Measurements from ENCODE around the gene DLGAP1.

- TF ChIP-seq EZH2phosphoT487 (IDR thresholded peaks at IDR 0.05; ENCODE audit: low read depth, severe bottlenecking, unreplicated experiment) = no peak
- TF ChIP-seq, protein P1, sequence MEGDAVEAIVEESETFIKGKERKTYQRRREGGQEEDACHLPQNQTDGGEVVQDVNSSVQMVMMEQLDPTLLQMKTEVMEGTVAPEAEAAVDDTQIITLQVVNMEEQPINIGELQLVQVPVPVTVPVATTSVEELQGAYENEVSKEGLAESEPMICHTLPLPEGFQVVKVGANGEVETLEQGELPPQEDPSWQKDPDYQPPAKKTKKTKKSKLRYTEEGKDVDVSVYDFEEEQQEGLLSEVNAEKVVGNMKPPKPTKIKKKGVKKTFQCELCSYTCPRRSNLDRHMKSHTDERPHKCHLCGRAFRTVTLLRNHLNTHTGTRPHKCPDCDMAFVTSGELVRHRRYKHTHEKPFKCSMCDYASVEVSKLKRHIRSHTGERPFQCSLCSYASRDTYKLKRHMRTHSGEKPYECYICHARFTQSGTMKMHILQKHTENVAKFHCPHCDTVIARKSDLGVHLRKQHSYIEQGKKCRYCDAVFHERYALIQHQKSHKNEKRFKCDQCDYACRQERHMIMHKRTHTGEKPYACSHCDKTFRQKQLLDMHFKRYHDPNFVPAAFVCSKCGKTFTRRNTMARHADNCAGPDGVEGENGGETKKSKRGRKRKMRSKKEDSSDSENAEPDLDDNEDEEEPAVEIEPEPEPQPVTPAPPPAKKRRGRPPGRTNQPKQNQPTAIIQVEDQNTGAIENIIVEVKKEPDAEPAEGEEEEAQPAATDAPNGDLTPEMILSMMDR (IDR thresholded peaks at IDR 0.05; ENCODE audit: poor library complexity) = no peak
Observed at GRCh38 chr18:4352746-4353551, 102.2 kb downstream of the DLGAP1 start.
